Stimulated activated CD4-positive, alpha-beta T cell treated with anti-CD3 and anti-CD28 coated beads, Interleukin-15, amount 100 ng/mL, for 1 hour (primary cell): ENCODE data around the gene GOSR2.
"Not testable (repeated sequence)": the region's sequence is repeated elsewhere in the genome, so short reads cannot be mapped to it uniquely, and the experiment has no call there.

Experiments used
- DNase-seq, 2 donors: peaks; one replicate each; pipeline ENCODE4 v3.0.0-alpha.2; 2020; ENCODE audit warnings: low read depth in 1 of 2, low spot score in 1 of 2

GOSR2 gene

DNA sequence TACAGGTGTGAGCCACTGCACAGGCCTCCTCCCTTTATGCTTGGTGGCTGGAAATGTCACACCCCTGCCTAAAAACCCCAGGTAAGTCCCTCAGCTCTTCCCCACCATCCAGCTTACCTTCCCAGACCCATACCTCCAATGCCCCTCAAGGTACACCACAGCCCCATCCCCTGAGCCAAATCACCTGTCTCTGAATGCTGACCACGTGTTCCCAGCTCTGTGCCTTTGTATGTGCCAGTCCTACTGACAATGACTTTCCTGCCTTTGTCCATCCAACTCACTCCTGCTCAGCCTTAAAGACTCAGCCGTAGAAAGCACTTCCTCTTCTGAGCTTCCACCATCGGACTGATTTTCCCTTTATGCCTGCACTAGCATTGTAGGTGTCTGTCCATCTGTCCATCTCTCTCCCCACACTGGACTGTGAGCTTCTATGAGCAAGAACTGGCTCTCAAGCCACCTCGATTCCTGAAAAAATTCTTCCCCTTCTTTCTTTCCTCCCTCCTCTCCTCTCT lies 30.7 kb upstream of the GOSR2 start:
- DNase-seq, result no peak

GRCh38 chr17:46894024-46894423 lies 28.9 kb upstream of the GOSR2 start:
- DNase-seq, result no peak

DNA sequence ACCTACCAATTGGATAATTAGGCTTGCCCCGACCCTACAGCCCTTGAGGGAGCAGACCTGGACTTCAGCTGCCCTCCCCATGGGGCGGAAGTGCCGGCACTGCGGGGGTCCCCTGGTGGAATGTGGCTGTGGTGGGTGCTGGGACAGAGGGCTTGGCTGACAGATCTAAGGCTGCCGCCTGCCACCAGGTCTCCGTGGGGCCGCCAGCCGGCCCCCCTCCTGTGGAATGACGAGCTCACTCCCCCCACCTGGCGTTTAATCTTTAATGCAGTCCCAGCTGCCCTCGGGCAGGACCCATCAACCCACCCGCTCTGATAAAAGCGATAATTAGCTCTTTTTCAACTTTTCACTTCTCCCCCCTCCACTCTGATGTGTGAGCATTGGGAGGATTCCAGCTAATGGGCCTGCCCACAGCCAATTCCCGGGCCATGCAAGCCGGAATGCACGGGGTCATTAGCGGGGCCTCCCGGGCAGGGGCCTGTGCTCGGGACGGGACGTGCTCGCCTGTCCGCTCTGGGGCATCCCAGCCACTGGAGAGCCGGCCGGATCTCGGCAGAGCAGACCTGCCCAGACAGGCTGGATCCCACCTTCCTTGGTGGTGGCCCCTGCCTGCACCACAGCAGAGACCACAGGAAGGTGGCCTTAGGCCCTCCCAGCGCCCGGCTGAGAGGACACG lies 28.3 kb upstream of the GOSR2 start:
- DNase-seq, result no peak

DNA sequence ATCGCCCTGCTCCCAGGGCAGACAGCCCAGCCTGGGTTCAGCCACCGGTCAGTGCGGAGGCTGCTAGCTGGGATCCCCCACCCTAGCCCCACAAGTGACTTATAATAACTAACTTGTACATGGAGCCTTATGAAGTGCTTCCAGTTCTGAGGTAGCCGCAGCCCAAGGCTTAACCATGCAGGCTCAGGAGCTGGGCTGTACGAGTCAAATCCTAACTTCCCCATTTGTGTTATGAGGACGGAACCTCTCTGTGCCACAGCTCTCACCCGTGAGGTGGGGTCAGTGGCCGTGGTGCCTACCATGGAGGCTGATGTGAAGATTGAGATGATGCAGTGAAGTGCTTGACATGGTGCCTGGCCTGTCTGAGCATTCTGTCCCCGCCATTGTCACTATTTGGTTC lies 27.8 kb upstream of the GOSR2 start:
- DNase-seq, result no peak

GRCh38 chr17:46896991-46897390 lies 26.0 kb upstream of the GOSR2 start:
- no peak for DNase-seq

GRCh38 chr17:46898364-46898763 lies 24.6 kb upstream of the GOSR2 start:
- no peak for DNase-seq

DNA sequence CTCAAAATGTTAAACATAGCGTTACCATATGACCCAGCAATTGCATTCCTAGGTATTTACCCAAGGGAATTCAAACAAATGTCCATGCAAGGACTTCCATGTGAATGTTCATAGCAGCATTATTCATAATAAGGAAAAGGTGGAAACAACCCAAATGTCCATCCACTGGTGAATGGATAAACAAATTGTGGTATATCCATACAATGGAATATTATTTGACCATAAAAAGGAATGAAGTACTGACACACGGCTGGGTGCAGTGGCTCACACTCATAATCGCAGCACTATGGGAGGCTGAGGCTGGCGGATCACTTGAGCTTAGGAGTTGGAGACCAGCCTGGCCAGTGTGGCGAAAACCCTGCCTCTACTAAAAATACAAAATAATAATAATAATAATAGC lies 24.1 kb upstream of the GOSR2 start:
- no peak for DNase-seq

- no peak for DNase-seq
Measured at GRCh38 chr17:46901291-46901690, 21.7 kb upstream of the GOSR2 start.

- no peak for DNase-seq
Measured at GRCh38 chr17:46903762-46904672, 18.9 kb upstream of the GOSR2 start.

- no peak for DNase-seq
Measured at GRCh38 chr17:46908068-46908737, 14.8 kb upstream of the GOSR2 start.

- DNase-seq, result no peak
Measured at GRCh38 chr17:46910179-46910927, 12.6 kb upstream of the GOSR2 start.

- DNase-seq, result no peak
Measured at GRCh38 chr17:46911311-46911710, 11.6 kb upstream of the GOSR2 start.

GRCh38 chr17:46915596-46915995 lies 7.4 kb upstream of the GOSR2 start:
- no peak for DNase-seq

GRCh38 chr17:46916211-46916610 lies 6.7 kb upstream of the GOSR2 start:
- no peak for DNase-seq

GRCh38 chr17:46916623-46917022 lies 6.3 kb upstream of the GOSR2 start:
- no peak for DNase-seq

DNA sequence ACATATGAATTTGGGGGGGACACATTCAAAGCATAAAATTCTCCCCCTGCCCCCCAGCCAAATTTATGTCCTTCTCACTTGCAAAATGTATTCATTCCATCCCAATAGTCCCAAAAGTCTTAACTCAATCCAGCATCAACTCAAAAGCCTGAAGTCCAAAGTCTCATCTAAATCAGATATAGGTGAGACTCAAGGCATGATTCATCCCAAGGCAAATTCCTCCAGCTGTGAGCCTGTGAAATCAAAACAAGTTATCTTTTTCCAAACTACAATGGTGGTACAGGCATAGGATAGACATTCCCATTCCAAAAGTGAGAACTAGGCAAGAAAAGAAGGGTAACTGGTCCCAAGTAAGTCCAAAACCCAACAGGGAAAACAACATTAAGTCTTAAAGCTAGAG lies 5.9 kb upstream of the GOSR2 start:
- no peak for DNase-seq

DNA sequence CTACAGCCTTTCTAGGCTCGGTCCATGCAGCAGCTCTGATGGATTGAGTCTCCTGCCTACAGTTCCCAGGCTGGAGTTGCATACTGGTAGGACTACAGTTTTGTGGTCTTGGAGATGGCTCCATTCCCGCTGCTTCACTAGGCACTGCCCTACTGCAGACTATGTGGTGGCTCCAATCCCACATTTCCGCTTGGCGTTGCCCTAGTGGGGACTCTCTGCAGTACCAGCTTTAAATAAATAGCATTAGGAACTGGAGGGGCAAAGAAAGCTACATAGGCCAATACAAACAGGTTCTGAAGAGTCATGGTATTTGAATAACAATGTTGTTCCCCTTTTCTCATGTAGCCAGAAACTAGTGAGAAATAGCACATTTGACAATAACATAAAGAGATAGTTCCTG lies 5.4 kb upstream of the GOSR2 start:
- no peak for DNase-seq

GRCh38 chr17:46921962-46922361 lies 998 bp upstream of the GOSR2 start:
- DNase-seq, result not testable (repeated sequence)

DNA sequence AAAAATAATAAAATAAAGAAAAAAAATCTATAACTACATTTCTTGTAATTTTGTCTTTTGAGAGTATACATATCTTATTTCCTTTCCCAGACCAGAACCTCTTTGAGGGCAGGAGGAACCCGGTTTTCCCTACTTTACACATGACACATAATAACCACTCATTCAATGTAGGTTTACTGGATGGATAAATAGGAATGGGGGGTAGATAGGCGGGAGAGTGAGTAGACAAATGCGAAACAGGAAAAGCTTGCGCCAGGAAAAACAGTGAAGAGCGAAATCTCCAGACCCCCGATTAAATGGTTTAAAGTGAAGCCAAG lies 515 bp upstream of the GOSR2 start:
- DNase-seq, result no peak

DNA sequence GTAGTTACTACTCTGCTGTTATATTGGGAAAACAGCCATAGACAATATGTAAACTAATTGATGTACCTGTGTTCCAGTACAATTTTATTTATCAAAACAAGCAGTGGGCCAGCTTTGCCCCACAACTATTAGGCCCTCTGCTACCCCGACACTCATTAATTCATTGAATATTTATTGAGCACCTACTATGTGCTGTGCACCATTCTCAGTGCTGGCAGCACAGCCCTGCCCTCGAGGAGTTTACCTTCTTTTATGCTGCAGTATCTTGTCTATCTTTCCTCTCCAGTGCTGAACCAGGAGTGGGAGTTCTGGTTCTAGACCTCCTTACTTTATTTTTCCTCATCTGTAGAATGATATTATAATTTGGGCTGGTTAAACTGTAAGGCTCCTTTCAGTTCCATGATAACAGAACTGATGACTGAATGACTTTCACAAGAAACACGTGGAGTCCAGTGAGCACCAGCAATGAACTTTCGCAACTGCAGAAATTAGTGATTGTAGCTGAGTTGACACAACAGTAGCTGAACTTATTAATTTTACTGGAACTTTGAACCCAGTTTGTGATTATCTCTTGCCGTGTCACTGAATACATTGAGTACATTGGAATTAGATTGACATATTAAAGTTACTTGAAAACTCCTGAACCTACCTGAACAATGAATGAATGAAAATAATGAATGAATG lies 2.4 kb downstream of the GOSR2 start:
- DNase-seq, result no peak
